Kidney (tissue), 14 donors: ENCODE measurements around the gene SCARB1. TPM values are rescaled to one million over a fixed set of nuclear protein-coding genes. Genes with fewer than 3 reads are reported as not detected.

Experiments
- DNase-seq, 5 donors: peaks; one replicate each; pipeline ENCODE4 v3.0.0-alpha.2; 2013 to 2020
- FAIRE-seq: peaks from 2 replicates; lab custom pipeline; 2012; peaks lifted over from hg19 to GRCh38; lab: Jason Lieb, UNC
- H3K27ac ChIP-seq, 2 donors: one replicate each; pipeline ENCODE4 v1.7.0; 2013; ENCODE audit warnings: low read depth in 2 of 2, low read length in 2 of 2, inconsistent platforms in 1 of 2
- H3K27me3 ChIP-seq: one replicate; pipeline ENCODE4 v1.7.1; 2013; ENCODE audit warnings: low read length, inconsistent platforms; ENCODE audit not compliant: control insufficient read depth, insufficient read depth
- H3K36me3 ChIP-seq, 3 donors: one replicate each; pipeline versions ENCODE4 v1.7.0 to v1.7.1; 2013; ENCODE audit warnings: low read length in 3 of 3, control low read depth in 1 of 3, inconsistent platforms in 1 of 3; ENCODE audit not compliant: insufficient read depth in 3 of 3, control insufficient read depth in 2 of 3
- H3K4me1 ChIP-seq, 3 donors: one replicate each; pipeline versions ENCODE4 v1.7.0 to v1.7.1; 2013; ENCODE audit warnings: low read length in 3 of 3, inconsistent platforms in 1 of 3, low read depth in 1 of 3; ENCODE audit not compliant: control insufficient read depth in 2 of 3, insufficient read depth in 2 of 3
- H3K4me3 ChIP-seq, 3 donors: one replicate each; pipeline versions ENCODE4 v1.7.0 to v1.8.1; 2013; ENCODE audit warnings: low read length in 3 of 3, control low read depth in 1 of 3, inconsistent platforms in 1 of 3
- H3K9ac ChIP-seq, 3 donors: one replicate each; pipeline versions ENCODE4 v1.7.0 to v1.7.1; 2013; ENCODE audit warnings: low read length in 3 of 3, control low read depth in 1 of 3, inconsistent platforms in 1 of 3
- H3K9me3 ChIP-seq, 3 donors: one replicate each; pipeline versions ENCODE4 v1.7.0 to v1.7.1; 2013; ENCODE audit warnings: low read length in 3 of 3, control low read depth in 1 of 3, inconsistent platforms in 1 of 3; ENCODE audit not compliant: control insufficient read depth in 2 of 3, insufficient read depth in 1 of 3
- CTCF ChIP-seq: IDR thresholded peaks from 3 replicates; pipeline ENCODE4 v1.5.1; 2012; ENCODE audit warnings: mild to moderate bottlenecking, moderate library complexity, borderline replicate concordance; ENCODE audit not compliant: insufficient read depth; ENCODE audit errors: extremely low read depth
- intact Hi-C: fragments of 100-400 bp; cut with DNase I; formaldehyde crosslinking; loops from one replicate; pipeline ENCODE4 v1.11.1; 2022
- polyA plus RNA-seq: library from polyadenylated mRNA; stranded (reverse); fragments of 350-450 nt; fragmentation: Illumina TruSeq; extraction: RNeasy Lipid Tissue Mini Kit (QIAGEN cat#74804); gene quantifications from one replicate; pipeline ENCODE4 v1.2.3, GENCODE V29; 2014; ENCODE audit warnings: low read depth, low replicate concordance; ENCODE audit not compliant: insufficient read depth
- total RNA-seq: library from RNA; stranded (reverse); fragmentation: NEBNext Ultra II Directional; extraction: Animal tissue kit (Norgen Biotek cat#: 25700); gene quantifications from one replicate; pipeline ENCODE4 v1.2.1, GENCODE V29; 2021
- donor health status: control.
- donor health status: control.
- donor health status: control.
- donor health status: control.
- donor health status: control.
- donor health status: DM: yes; HTN: yes; CAD: no.
- donor health status: Normal renal cell carcinoma (clear cell type).

SCARB1 gene
- total and polyA plus RNA-seq, 2 donors from 2014 or later = 12.3 to 13.2 TPM

GRCh38 chr12:124841558-124841945 is 22.1 kb downstream of the SCARB1 start:
- Histone ChIP-seq H3K4me1 (peaks cover 0 to 3% (median 0%) of the 10 kb centered on the region in 3 donors), H3K9ac (no peak overlapping the region), H3K27me3 (no peaks in the 10 kb centered on the region), H3K27ac (no peak overlapping the region), H3K9me3 (no peaks in the 10 kb centered on the region), H3K36me3 (no peaks in the 10 kb centered on the region), H3K4me3 (no peak overlapping the region)
- TF ChIP-seq CTCF = no peak
- intact Hi-C loops = no loop called here
- DNase-seq (no peak), FAIRE-seq (no peak)

- no peak overlapping the region for H3K4me3 ChIP-seq
- intact Hi-C loops = no loop called here
- no peaks in the 10 kb centered on the region for H3K36me3 ChIP-seq
- peaks cover 0 to 3% (median 0%) of the 10 kb centered on the region in 3 donors for H3K4me1 ChIP-seq
- no peaks in the 10 kb centered on the region for H3K9me3 ChIP-seq
- H3K27me3 ChIP-seq = no peaks in the 10 kb centered on the region
- TF ChIP-seq CTCF = no peak
- H3K27ac ChIP-seq = peak overlapping the region; percentile 20 to 63
- FAIRE-seq (no peak), DNase-seq (peak in 3 of 5 donors; percentile 58 to 78 (median 73))
- no peak overlapping the region for H3K9ac ChIP-seq
Measured at GRCh38 chr12:124837958-124838803, 25.5 kb downstream of the SCARB1 start.

- no peak overlapping the region for H3K4me3 ChIP-seq
- no peaks in the 10 kb centered on the region for H3K36me3 ChIP-seq
- no peak overlapping the region for H3K9ac ChIP-seq
- intact Hi-C loops = no loop called here
- H3K4me1 ChIP-seq = no peaks in the 10 kb centered on the region
- no peak overlapping the region for H3K27ac ChIP-seq
- DNase-seq = no peak
- no peak for TF ChIP-seq CTCF
- H3K27me3 ChIP-seq = no peaks in the 10 kb centered on the region
- no peaks in the 10 kb centered on the region for H3K9me3 ChIP-seq
- no peak for FAIRE-seq
Measured at GRCh38 chr12:124837249-124837897, 26.3 kb downstream of the SCARB1 start.
